Stimulated activated CD8-positive, alpha-beta memory T cell treated with anti-CD3 and anti-CD28 coated beads, Interleukin-15, amount 100 ng/mL, for 1 hour (primary cell): ENCODE results near the gene SMIM5.
"Not testable (repeated sequence)": the region's sequence is repeated elsewhere in the genome, so short reads cannot be mapped to it uniquely, and the experiment has no call there.

Source experiments
- DNase-seq: peaks from one replicate; pipeline ENCODE4 v3.0.0-alpha.2; 2020; ENCODE audit warnings: low read depth

Gene SMIM5, protein sequence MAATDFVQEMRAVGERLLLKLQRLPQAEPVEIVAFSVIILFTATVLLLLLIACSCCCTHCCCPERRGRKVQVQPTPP

GRCh38 chr17:75632863-75633485 lies at the start of gene SMIM5:
Gene SMIM5 (plus strand): TSS chr17:75633434. CDS start chr17:75640202, 6,768 bp downstream.
- DNase-seq, result peak; percentile 72

DNA sequence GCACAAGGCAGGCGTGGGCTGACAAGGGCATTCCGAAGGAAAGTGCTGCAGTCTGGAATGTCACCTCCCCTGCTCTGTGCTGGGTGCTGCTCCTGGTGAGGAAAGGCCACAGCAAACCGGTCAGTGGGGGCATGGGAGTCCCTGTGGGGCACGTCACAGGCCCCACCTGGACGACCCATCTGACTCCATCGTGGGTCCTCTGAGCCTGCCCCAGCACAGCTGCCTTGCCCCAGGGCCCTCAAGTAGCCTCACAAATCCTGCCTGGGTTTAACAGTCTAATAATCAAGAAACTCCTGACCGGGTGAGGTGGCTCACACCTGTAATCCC lies 48.4 kb upstream of the SMIM5 start:
- DNase-seq, result no peak

DNA sequence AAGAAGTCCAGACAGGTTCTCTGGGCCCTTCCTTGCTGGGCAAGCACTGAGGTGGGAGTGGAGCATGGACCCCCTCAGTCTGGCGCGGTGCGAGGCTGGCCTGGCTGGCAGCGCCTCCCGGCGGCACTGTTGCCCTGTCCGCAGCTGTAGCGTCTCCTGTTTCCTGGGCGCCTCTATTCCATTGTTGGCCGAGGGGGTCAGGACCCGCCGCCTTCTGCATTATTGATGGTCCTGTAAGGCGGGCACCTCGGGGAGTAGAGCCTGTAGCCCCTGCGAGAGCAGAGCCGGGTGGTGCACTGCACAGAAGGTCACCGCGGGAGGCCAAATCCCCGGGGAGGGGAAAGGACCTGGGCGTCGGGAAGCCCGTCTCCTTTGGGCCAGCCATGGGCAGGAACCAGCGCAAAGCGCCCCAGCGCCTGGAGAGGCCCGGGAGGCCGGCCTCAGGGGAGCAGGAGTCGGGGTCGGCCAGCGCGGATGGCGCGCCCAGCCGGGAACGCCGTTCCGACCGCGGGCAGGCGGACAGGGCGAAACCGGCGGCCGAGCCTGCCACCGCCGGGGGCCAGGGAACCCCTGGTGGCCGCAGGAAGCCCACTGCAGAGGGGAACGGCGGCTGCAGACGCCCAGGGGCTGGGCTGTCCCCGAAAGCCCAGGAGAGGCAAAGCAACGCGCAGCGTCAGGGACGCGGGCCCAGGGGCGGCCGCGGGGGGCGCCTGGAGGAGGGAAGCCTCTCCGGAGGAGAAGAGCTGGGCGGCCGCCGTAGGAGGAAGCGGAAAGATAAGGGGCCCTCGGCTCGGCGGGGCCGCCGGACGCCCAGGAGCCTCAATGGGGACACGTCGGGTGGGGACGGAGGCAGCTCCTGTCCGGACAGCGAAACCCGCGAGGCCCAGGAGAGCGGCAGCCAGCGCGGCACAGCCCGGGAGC lies 45.3 kb upstream of the SMIM5 start, which contains the start of gene MYO15B:
Gene MYO15B, plus strand, starts transcription at position 126 of the 921 bp plus-strand sequence. Its CDS starts 258 bp downstream, at position 384.
- peak; percentile 27 for DNase-seq

DNA sequence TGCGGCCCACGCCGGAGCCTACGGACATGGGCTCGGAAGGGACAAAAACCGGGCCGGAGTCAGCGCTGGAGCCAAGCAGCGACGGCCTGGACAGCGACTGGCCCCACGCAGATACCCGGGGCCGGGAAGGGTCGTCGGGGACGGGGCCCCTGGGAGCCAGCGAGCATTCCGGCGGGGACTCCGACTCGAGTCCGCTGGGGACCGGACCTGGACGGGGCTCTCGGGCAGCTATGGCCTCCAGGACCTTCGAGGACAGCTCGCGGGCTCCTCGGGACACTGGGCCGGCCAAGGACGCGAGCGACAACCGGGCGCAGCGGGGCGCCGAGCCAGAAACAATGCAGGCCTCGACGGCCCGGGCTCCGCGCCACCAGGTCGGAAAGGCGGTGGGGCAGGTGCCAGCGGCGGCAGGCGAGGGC lies 44.6 kb upstream of the SMIM5 start:
- DNase-seq, result no peak

DNA sequence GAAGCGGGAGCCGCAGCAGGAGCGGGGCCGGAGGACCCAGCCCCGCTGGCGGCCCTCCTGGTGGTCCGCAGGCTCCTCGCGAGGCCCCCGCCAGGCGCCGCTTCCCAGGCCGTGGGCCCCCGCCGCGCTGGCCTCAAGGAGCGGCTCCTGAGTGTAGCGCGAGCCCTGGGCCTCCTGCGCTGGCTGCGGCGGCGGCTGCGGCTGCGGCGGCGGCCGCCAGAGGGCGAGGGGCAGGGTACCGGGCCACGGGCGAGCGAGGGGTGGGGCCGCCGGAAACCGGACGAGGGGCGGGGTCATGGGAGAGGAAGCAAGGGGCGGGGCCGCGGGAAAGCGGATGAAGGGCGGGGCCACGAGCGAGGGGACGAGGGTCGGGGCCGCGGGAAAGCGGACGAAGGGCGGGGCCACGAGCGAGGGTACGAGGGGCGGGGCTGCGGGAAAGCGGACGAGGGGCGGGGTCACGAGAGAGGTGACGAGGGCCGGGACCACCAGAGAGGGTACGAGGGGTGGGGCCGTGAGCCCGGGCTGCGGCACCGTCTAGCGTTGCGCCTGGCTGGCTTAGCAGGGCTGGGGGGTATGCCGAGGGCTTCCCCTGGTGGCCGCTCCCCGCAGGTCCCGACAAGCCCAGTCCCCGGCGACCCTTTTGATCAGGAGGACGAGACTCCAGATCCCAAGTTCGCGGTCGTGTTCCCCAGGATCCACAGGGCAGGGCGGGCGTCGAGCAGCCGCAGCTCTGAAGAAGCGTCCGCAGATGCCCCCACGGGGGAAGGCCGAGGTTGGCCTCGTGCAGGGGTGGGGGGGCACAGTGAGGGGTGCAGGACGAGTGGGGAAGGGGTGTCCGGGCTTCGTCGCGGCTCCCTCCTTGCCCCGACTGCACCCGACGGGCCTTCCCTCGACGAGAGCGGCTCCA lies 44.0 kb upstream of the SMIM5 start:
- DNase-seq, result peak; percentile 98

GRCh38 chr17:75589919-75590303 lies 43.3 kb upstream of the SMIM5 start:
- no peak for DNase-seq

DNA sequence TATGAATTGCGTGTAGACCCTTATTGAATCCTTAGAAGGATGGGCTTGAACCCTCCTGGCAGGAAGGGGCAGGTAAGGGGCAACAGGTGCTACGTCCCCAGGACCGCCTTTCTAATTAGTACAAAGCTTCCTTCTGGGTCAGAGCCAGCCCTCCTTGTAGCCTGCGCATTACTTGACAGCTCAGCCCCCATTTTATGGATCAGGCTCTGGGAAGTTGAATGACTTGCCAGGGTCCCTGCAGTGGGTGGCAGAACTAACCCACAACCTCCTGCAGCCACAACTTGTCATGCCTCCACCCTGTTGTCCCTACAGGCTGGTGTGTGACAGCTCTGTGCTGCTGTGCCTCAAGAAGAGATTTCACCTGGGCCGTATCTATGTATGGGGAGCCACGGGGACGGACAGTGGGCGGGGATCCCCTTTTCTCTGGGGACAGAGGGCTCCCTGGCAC lies 42.9 kb upstream of the SMIM5 start:
- DNase-seq, result no peak

- DNase-seq, result no peak
Measured at GRCh38 chr17:75590849-75591721, 42.1 kb upstream of the SMIM5 start.

GRCh38 chr17:75591722-75592302 lies 41.4 kb upstream of the SMIM5 start:
- no peak for DNase-seq

DNA sequence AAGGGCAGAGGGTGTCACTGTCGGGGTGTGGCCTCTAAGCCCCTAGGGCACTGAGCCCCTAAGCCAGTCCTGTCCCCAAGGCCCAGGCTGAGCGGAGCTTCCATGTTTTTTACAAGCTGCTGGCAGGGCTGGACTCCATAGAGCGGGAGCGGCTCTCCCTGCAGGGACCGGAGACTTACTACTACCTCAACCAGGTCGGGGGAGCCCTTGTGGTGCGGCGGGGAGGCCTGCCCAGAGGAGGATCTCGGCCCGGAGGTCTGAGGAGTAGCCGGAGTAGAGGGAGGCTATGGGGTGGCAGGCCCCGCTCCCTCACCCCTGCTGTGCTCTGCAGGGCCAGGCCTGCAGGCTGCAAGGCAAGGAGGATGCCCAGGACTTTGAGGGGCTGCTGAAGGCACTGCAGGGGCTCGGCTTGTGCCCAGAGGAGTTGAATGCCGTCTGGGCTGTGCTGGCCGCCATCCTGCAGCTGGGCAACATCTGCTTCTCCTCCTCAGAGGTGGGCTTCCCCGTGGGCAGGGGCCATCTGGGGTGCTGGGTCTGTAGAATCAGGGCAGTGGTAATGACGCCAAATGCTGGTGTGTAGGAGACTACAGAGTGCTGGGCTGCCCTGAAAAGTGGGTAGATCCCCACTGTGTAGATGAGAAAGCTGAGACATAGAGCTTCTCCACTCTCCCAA lies 40.8 kb upstream of the SMIM5 start:
- no peak for DNase-seq

GRCh38 chr17:75593430-75593829 lies 39.8 kb upstream of the SMIM5 start:
- not testable (repeated sequence) for DNase-seq

DNA sequence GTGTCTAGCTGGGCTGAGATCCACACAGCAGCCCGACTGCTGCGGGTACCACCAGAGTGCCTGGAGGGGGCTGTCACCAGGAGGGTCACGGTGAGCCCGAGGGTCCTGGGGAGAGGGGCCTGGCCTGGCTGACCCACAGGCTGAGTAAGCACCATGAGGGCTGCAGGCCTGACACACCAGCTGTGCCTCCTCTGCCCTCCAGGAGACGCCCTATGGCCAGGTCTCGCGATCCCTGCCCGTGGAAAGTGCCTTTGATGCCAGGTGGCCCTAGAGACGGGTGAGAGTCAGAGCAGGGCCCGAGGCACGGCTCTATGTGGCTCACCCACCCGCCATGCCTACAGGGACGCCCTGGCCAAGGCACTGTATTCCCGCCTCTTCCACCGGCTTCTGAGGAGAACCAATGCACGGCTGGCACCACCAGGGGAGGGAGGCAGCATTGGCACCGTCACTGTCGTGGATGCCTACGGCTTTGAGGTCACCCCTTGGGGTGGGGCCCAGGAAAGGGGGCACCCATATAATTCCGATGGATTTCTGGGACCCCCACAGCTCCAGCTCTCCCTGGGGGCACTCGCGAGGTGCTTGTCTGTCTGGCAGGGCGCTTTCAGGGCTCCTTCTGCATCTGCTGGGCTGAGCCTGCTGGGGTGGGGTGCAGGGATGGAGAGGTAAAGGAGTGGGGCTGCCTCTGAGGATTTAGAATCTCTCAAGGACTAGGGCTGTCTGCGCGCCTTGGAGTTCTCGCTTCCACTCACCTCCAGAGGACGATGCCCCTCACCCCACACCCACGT lies 38.5 kb upstream of the SMIM5 start:
- DNase-seq, result no peak

DNA sequence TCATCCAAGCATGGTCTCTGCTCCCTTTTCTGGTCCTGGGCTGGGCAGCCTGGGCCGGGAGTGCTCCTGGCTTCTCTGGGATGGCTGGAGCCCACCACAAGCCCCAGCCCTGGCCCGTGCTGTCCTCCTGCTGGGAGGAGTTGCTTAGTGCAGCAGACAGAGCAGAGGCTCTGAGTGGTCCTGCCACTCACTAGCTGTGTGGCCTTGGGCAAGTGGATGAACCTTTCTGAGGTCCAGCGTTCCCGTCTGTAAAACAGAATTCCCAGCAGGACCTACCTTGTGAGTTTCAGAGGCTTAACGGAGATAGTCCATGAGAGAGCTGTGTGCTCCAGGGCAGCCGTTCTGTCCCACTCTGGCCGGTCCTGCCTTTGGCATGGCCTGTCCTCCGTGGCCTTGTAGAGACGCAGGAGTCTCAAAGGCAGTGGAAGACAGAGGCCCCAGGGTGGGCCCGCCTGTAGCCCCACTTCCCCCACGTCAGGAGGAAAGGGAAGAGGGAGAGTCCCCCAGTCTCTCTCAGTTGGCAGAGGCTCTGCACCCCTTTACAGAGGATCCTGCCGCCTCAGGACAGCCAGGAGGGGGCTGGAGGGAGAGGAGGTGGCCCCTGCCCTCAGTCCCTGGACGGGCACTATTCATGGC lies 37.8 kb upstream of the SMIM5 start:
- DNase-seq, result no peak

GRCh38 chr17:75595920-75596313 lies 37.3 kb upstream of the SMIM5 start:
- no peak for DNase-seq

DNA sequence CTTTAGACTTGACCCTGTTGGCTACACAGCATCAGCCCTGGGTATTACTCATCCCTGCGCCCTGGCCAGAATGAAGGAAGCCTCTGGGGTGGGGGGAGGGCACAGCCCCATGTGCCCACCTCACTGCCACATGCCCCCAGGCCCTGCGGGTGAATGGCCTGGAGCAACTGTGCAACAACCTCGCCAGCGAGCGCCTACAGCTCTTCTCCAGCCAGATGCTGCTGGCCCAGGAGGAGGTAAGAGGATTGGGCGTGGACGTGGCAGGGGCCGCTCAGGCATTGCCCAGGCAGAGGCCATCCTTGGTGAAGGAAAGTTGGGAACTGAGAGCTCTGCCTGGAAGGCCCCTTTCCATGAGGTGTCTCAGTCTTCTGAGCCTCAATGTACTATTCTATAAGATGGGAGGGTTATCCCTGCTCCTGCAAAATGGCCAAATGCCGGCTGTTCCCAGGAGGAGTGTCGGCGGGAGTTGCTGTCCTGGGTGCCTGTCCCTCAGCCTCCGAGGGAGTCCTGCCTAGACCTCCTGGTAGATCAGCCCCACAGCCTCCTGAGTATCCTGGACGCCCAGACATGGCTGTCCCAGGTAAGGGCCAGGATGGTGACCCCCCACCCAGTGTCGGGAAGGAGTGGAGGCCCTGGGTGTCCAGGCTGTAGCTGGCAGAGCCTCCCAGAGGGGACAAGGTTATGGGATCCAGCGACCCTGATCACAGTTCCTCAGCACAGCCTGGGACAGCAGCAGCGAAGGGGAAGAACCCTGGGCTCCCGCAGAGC lies 36.7 kb upstream of the SMIM5 start:
- no peak for DNase-seq

- peak; percentile 41 for DNase-seq
Measured at GRCh38 chr17:75601057-75601987, 31.9 kb upstream of the SMIM5 start.

DNA sequence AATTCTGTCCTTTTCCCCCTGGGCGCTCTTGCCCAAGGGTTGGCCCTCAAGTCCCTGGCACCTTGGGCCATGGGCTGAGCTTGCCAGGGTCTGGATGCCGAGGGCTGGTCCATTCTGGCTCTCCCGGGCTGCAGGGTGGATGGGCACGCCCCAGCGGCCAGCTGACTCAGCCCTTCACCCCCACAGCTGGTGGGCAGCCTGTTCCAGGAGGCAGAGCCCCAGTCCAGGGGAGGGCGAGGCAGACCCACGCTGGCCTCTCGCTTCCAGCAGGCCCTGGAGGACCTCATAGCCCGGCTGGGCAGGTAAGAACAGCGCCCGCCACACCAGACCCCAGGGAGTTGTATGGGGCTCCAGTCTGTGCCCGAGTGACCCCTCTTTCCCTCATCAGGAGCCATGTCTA lies 30.6 kb upstream of the SMIM5 start:
- no peak for DNase-seq
